ENCODE data around the gene KCNC1. TPM values are rescaled to one million over a fixed set of nuclear protein-coding genes. Genes with fewer than 3 reads are reported as not detected.

The KCNC1 gene
- polyA plus RNA-seq, 1 experiment = not detected

- Histone ChIP-seq H3K27me3 (ENCODE audit: control insufficient read depth, insufficient read depth, low read length) (no peaks in the 10 kb centered on the region), H3K36me3 (ENCODE audit: control insufficient read depth, insufficient read depth, low read length) (no peaks in the 10 kb centered on the region), H3K4me3 (ENCODE audit: low read depth, low read length) (no peak overlapping the region)
- no peak for TF ChIP-seq CTCF (IDR thresholded peaks at IDR 0.05; ENCODE audit: insufficient read depth, low read depth, low read length)
- ChIA-PET CTCF (interaction anchor here (1.2 to 7.2 kb wide), 4 partner anchors 51 to 205 kb away, joined by 3 to 65 read pairs (median 6); no protein-coding TSS in a partner anchor), POLR2A (interaction anchor here (0.7 kb wide), 1 partner anchor 9 kb away, joined by 3 read pairs; no protein-coding TSS in a partner anchor)
- DNase-seq (ENCODE audit: low read depth) = no peak
Measured at GRCh38 chr11:17774232-17775034, 39.9 kb downstream of the KCNC1 start.

- H3K27me3 ChIP-seq (ENCODE audit: control insufficient read depth, insufficient read depth, low read length) = no peaks in the 10 kb centered on the region
- no peak for TF ChIP-seq CTCF (IDR thresholded peaks at IDR 0.05; ENCODE audit: insufficient read depth, low read depth, low read length)
- ChIA-PET POLR2A (interaction anchor here (0.7 kb wide), 1 partner anchor 8 kb away, joined by 3 read pairs; no protein-coding TSS in a partner anchor), CTCF (interaction anchor here (1.2 to 2.3 kb wide), 3 partner anchors 52 to 200 kb away, joined by 3 to 9 read pairs (median 4); no protein-coding TSS in a partner anchor)
- no peaks in the 10 kb centered on the region for H3K36me3 ChIP-seq (ENCODE audit: control insufficient read depth, insufficient read depth, low read length)
- no peak overlapping the region for H3K4me3 ChIP-seq (ENCODE audit: low read depth, low read length)
- DNase-seq (ENCODE audit: low read depth) = no peak
Measured at GRCh38 chr11:17775035-17775348, 40.4 kb downstream of the KCNC1 start.

GRCh38 chr11:17775507-17776211 is 41.1 kb downstream of the KCNC1 start:
- CTCF ChIA-PET = no interaction called here
- Histone ChIP-seq H3K36me3 (ENCODE audit: control insufficient read depth, insufficient read depth, low read length) (no peaks in the 10 kb centered on the region), H3K27me3 (ENCODE audit: control insufficient read depth, insufficient read depth, low read length) (no peaks in the 10 kb centered on the region), H3K4me3 (ENCODE audit: low read depth, low read length) (no peak overlapping the region)
- POLR2A ChIA-PET = no interaction called here
- TF ChIP-seq CTCF (IDR thresholded peaks at IDR 0.05; ENCODE audit: insufficient read depth, low read depth, low read length) = no peak
- DNase-seq (ENCODE audit: low read depth) = no peak

- DNase-seq (ENCODE audit: low read depth) = no peak
- POLR2A ChIA-PET = no interaction called here
- Histone ChIP-seq H3K4me3 (ENCODE audit: low read depth, low read length) (no peak overlapping the region), H3K27me3 (ENCODE audit: control insufficient read depth, insufficient read depth, low read length) (no peaks in the 10 kb centered on the region), H3K36me3 (ENCODE audit: control insufficient read depth, insufficient read depth, low read length) (no peaks in the 10 kb centered on the region)
- CTCF ChIA-PET = interaction anchor here (0.8 kb wide), 1 partner anchor 203 kb away, joined by 4 read pairs; no protein-coding TSS in a partner anchor
- TF ChIP-seq CTCF (IDR thresholded peaks at IDR 0.05; ENCODE audit: insufficient read depth, low read depth, low read length) = no peak
Measured at GRCh38 chr11:17776212-17776875, 41.8 kb downstream of the KCNC1 start.
